Renal pelvis (tissue), 12 donors: Measurements from ENCODE around the gene DDX39B. TPM values are rescaled to one million over a fixed set of nuclear protein-coding genes. Genes with fewer than 3 reads are reported as not detected.
A peak's percentile ranks its signal among the peaks of the same experiment; 100 is the strongest.
"Not testable (repeated sequence)": the region's sequence is repeated elsewhere in the genome, so short reads cannot be mapped to it uniquely, and the experiment has no call there.

Source experiments
- DNase-seq: peaks from one replicate; pipeline ENCODE4 v3.0.0-alpha.2; 2013
- long read RNA-seq, 16 experiments: transcript quantifications; one replicate each; lab custom pipeline, GENCODE V29; 2026
- polyA plus RNA-seq, 3 donors: library from polyadenylated mRNA; unstranded; fragments of 120-200 nt; gene quantifications; one replicate each; pipeline ENCODE4 v1.2.1, GENCODE V29; 2013; ENCODE audit not compliant: insufficient read length in 3 of 3

DDX39B gene
- polyA plus RNA-seq = 100 to 1,000 TPM; 563 to 680 (median 632) TPM
- long read RNA-seq, donor 1, full-length matches to known transcripts = 114 of 172 reads
- long read RNA-seq, donor 1, partial matches to known transcripts = 58 of 172 reads
- long read RNA-seq, donor 1, other reads (novel, unspliced or antisense) = 0 of 172 reads
- long read RNA-seq, donor 2, full-length matches to known transcripts = 148 of 232 reads
- long read RNA-seq, donor 2, partial matches to known transcripts = 84 of 232 reads
- long read RNA-seq, donor 2, other reads (novel, unspliced or antisense) = 0 of 232 reads
- long read RNA-seq, donor 3, full-length matches to known transcripts = 94 of 180 reads
- long read RNA-seq, donor 3, partial matches to known transcripts = 86 of 180 reads
- long read RNA-seq, donor 3, other reads (novel, unspliced or antisense) = 0 of 180 reads
- long read RNA-seq, donor 4, full-length matches to known transcripts = 104 of 172 reads
- long read RNA-seq, donor 4, partial matches to known transcripts = 68 of 172 reads
- long read RNA-seq, donor 4, other reads (novel, unspliced or antisense) = 0 of 172 reads
- long read RNA-seq, donor 5, full-length matches to known transcripts = 52 of 75 reads
- long read RNA-seq, donor 5, partial matches to known transcripts = 23 of 75 reads
- long read RNA-seq, donor 5, other reads (novel, unspliced or antisense) = 0 of 75 reads
- long read RNA-seq, donor 6, full-length matches to known transcripts = 70 of 156 reads
- long read RNA-seq, donor 6, partial matches to known transcripts = 86 of 156 reads
- long read RNA-seq, donor 6, other reads (novel, unspliced or antisense) = 0 of 156 reads
- long read RNA-seq, donor 7, full-length matches to known transcripts = 78 of 149 reads
- long read RNA-seq, donor 7, partial matches to known transcripts = 71 of 149 reads
- long read RNA-seq, donor 7, other reads (novel, unspliced or antisense) = 0 of 149 reads
- long read RNA-seq, donor 8, full-length matches to known transcripts = 35 of 49 reads
- long read RNA-seq, donor 8, partial matches to known transcripts = 14 of 49 reads
- long read RNA-seq, donor 8, other reads (novel, unspliced or antisense) = 0 of 49 reads
- long read RNA-seq, donor 9, full-length matches to known transcripts = 116 of 227 reads
- long read RNA-seq, donor 9, partial matches to known transcripts = 101 of 227 reads
- long read RNA-seq, donor 9, other reads (novel, unspliced or antisense) = 10 of 227 reads
- long read RNA-seq, donor 10, full-length matches to known transcripts = 70 of 165 reads
- long read RNA-seq, donor 10, partial matches to known transcripts = 95 of 165 reads
- long read RNA-seq, donor 10, other reads (novel, unspliced or antisense) = 0 of 165 reads
- long read RNA-seq, donor 11, full-length matches to known transcripts = 57 of 111 reads
- long read RNA-seq, donor 11, partial matches to known transcripts = 54 of 111 reads
- long read RNA-seq, donor 11, other reads (novel, unspliced or antisense) = 0 of 111 reads
- long read RNA-seq, donor 12, full-length matches to known transcripts = 145 of 251 reads
- long read RNA-seq, donor 12, partial matches to known transcripts = 100 of 251 reads
- long read RNA-seq, donor 12, other reads (novel, unspliced or antisense) = 6 of 251 reads
- long read RNA-seq, donor 13, full-length matches to known transcripts = 59 of 154 reads
- long read RNA-seq, donor 13, partial matches to known transcripts = 95 of 154 reads
- long read RNA-seq, donor 13, other reads (novel, unspliced or antisense) = 0 of 154 reads
- long read RNA-seq, donor 14, full-length matches to known transcripts = 108 of 225 reads
- long read RNA-seq, donor 14, partial matches to known transcripts = 117 of 225 reads
- long read RNA-seq, donor 14, other reads (novel, unspliced or antisense) = 0 of 225 reads
- long read RNA-seq, donor 15, full-length matches to known transcripts = 91 of 232 reads
- long read RNA-seq, donor 15, partial matches to known transcripts = 141 of 232 reads
- long read RNA-seq, donor 15, other reads (novel, unspliced or antisense) = 0 of 232 reads
- long read RNA-seq, donor 16, full-length matches to known transcripts = 112 of 203 reads
- long read RNA-seq, donor 16, partial matches to known transcripts = 91 of 203 reads
- long read RNA-seq, donor 16, other reads (novel, unspliced or antisense) = 0 of 203 reads

DNA sequence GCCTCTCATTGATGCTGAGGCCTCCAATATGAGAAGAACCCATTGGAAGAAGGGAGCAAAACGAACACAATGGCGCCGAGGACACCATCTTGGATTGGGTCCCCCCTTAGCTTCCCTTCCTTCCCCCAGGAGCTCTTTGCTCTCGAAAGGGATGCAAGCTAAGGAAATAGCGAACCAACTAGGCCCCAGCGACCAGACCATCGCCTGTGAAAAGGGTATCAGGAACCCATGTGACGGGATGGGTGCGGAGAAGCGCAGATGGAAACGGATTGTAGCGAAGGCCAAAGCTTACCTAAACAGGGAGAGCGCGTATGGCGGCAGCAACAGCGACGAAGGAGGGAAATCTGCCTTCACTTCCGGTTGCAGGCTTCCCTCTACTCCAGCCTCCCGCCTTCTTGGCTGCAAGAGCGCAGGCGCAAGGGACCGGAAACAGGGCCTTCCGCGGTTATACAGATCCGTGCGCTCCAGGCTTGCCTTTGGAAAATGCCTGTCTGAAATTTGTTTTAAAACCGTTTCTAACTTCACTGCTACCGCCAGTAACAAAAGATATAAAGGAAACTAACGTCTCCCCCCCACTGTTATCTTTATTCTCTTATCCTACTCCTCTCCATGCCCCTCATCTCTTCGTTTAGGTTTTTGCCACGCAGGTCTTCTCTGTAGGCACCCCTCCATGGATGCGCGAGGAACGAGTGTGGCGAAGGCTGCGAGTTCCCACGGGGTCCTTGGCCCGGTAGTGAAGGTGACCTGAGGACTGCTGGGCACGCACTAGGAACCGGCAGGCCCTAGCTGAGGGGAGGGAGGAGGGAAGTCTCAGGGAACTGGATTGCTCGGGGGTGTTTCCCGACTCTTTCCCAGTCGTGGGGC is at the start of gene DDX39B:
Gene DDX39B, minus strand, starts transcription at position 346 of the 864 bp plus-strand sequence. CDS start 1,471 bp downstream, outside the sequence.
- peak; percentile 97 for DNase-seq

DNA sequence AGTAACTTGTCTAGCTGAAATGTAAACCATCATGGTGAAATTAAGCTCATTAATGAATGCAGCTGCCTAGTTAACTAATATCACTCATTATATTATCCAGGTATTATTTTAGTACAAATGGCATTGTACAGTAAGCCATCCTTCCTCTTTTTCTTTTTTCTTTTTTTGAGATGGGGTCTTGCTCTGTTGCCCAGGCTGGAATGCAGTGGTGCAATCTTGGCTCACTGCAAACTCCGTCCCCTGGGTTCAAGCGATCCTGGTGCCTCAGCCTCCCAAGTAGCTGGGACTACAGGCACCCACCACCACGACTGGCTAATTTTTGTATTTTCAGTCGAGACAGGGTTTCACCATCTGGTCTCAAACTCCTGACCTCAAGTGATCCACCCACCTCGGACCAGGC is 48.9 kb upstream of the DDX39B start:
- DNase-seq = not testable (repeated sequence)

DNA sequence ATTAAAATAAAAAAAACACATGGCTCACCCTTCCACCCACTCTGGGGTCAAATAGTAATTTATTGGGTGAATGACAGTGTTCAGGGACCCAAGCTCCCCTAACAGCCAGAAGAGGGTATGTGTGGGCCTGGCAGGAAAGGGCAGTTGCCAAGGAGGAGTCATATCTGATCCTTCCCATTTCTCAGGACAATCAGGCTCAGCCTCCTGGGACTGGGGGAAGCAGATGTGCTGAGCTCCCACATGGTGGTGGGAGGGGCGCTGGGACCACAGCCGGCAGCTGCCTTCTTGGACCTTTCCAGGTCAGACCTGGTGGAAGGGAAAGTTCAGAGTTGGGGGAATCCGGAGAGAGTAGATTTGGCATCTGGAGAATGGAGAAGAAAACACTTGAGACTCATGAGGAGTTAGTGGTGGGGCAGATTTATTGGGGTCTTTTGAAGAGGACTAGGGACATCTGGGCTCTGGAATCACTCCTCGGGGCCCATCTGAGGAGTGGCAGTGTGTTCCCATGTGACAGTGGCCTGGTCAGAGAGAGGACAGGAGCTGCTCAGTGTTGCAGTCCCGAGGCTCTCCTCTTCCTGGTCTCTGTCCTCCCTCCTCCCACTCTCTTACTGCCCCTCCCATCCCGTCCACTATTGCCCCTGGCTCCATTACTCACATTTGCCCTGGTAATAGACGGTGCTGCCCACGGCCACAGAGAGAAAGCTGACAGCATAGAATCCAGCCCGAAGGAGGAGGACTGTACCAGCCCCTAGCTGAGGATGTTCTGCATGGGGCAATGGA is 47.3 kb upstream of the DDX39B start:
- no peak for DNase-seq

DNA sequence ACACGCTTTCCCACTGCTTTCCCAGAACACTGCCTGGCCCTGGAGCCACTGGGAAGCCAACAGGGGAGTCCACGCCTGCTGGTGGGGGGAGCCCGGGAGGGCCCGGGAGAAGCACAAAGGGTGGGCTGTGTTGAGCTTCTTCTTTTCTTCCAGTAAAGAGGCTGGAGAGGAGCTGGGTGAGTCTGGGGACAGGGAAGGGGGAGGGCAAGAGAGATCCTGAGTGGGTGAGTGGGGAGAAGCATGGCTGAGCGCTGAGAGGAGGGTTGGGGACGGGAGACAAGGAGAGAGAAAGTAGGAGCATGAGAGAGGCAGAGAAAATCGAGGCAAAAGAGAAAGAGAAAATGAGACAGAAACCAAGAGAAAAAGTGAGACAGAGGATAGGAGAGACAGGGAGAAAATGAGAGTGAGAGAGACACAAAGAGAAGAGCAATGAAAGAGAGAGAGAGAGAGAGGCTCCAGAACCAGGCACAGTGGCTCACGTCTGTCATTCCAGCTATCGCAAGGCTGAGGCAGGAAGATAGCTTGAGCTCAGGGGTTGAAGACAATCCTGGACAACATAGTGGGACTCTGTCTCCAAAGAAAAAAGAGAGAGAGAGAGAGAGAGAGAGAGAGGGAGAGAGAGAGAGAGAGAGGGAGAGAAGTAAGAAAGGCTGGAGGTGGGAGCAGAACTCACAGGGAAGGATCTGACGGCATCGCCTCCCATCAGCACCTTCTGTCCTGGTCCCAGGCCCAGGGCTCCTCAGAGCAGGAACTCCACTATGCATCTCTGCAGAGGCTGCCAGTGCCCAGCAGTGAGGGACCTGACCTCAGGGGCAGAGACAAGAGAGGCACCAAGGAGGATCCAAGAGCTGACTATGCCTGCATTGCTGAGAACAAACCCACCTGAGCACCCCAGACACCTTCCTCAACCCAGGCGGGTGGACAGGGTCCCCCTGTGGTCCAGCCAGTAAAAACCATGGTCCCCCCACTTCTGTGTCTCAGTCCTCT is 46.3 kb upstream of the DDX39B start:
- DNase-seq = no peak

DNA sequence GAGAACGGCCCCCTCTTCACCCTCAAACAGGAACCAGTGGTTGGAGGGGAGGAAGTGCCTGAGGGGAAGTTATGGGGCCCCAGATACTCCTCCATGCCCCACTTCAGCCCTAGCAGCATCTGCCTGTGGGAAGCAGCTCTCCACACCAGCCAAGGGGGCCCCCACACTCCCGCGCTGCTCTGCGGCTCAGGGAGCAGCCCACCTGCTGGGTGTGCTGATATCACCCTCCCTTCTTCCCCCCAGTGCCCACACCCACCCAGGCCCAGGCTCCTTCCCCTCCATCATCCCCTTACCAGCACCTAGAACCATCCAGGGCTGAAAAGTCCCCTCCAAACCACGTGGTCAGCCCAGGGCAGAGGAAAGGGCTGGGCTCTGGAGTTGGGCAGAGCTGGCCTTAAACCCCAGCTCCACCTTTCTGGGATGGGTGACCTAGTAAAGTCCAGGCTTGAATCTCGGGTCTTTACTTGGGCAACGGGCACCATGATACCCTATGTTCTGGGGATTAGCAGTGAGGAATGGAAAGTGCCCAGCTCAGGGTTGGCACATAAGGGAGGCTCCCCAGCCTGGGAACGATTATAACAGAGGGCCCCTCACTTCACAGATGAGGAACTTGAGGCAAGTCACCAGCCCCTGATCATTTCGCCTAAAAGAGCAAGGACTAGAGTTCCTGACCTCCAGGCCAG is 44.9 kb upstream of the DDX39B start:
- DNase-seq = no peak

DNA sequence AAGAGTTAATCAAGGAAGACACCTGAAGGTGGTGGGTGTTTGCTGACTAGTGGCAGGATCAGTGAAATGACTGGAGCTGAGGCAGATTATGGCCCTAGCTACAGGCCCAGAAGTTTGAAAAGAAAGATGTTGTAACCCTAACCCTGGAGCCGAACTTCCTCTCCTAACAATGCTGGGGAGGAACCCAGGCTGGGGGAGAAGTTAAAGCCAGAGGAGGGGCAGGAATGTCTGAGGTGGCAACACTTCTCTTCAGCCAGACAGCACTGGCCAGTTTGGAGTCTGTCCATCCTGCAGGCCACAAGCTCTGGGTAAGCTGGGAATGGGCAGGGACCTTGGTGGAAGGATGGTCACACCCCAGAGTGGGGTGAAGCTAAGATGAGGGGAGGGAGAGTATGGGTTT is 44.2 kb upstream of the DDX39B start, which contains the start of gene LST1:
Gene LST1, plus strand, starts transcription at position 270 of the 400 bp plus-strand sequence. CDS start 1,023 bp downstream, outside the sequence.
- DNase-seq = no peak

DNA sequence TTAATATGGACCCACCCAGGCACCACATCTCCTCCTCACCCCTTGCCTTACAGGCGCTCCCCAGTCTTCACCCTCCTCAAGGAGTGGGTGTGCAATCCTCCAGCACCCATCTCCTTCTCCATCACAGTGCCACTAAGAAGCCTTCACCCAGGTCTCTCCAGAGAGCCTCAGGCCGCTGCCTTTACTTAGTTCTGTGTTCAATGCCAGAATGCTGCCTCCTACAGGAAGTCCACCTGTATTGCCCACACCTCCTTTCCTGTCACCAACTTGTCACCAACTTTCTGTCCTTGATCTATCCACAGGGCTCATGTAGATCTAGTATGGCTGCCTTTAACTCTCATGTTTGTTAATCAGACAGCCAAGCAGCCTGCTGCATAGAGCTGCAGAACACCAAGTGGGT is 43.7 kb upstream of the DDX39B start:
- DNase-seq = no peak

DNA sequence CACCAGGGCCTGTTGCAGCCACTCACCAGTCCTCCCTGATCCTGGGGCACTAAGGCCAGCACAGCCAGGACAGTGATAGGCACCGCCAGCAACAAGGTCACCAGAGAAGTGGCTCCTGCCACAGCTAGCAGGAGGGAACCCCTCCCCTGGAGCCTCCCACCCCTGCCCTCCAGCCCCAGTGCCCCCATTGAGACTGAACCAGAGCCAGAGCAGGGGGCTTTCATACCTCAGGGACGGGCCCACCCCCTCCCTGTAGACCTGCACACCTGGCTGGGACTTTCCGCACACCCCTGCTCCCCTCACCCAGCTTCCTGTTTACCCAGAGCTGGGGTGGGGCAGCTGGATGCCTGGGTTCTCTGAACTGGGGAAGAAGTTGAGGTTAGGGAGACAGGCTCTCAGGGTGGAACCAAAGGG is 40.4 kb upstream of the DDX39B start, which contains the start of gene LTB:
Gene LTB, minus strand, starts transcription at position 195 of the 414 bp plus-strand sequence. Its CDS starts 7 bp downstream, at position 188.
- DNase-seq = no peak

DNA sequence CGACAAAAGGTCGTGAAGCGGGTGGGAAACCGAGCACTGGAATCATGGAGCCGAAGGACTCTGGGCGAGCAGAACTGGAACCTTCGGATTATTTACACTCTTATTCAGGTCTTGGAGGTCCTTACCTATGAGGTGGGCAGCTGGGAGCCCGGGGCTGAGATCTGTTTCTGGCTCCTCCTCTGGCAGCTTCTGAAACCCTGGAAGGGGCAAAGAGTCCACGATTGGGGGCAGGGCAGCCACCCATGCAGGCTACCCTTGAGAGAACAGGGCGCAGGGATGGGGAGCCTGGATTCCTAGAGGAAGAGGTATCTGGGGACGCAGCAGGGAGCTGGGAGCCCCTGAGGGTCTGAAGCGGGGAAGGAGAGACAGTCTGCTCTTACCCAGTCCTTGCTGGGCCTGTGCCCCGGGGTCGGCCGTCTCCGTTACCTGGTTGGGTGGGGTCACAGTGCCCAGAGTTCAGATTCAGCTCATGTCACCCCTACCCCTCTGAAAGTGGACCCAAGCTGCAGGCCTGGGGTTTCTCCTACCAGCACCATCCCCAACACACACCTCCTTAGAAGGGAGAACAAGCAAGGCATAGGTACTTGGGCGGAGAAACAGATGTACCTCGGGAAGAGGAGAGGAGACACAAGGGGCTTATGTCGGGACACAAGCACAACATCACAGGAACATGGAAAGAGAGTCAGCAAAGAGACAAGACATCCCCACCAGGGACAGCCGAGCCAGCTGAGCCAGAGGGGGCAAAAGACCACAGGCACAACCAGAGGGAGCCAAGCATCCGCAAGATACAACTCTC is 39.8 kb upstream of the DDX39B start:
- no peak for DNase-seq

DNA sequence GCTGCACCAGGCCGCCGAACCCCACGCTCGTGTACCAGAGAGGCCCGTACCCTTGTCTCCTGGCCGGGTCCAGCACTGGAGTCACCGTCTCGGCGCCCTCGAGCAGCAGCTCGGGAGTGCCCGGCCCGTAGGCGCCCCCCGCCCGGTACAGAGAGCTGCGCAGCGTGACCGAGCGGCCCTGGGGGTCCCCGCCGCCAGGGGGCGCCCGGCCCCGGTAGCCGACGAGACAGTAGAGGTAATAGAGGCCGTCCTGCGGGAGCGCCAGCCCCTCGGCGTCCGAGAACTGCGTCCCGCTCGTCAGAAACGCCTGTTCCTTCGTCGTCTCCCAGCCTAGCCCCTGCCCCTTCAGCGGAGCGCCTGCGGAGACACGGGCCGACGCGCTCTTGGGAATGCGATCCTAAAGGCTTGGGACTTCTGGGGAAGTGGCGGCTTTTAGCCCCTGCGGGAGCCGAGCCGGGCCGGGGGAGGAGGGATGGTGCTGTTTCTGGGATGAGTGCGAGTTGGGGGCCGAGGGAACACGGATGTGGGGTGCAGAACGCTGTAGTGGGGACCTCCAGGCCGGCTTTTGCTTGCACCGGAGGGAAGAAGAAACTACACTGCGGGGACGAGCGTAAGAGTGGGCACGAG is 39.1 kb upstream of the DDX39B start:
- peak; percentile 85 for DNase-seq

DNA sequence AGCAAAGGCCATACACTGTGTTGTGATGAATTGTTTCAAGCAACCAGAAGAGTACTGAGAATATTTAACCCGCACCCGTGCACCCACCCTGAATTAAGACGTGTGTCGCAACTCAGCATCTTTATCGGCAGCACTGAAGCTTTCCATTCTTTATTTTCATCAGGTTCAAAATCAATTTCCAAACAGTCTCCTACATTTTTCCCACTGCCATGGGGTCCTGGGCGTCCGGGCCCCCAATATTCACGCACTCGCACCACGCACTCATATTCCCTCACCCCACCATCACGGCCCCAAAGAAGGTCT is 38.6 kb upstream of the DDX39B start:
- DNase-seq = no peak

DNA sequence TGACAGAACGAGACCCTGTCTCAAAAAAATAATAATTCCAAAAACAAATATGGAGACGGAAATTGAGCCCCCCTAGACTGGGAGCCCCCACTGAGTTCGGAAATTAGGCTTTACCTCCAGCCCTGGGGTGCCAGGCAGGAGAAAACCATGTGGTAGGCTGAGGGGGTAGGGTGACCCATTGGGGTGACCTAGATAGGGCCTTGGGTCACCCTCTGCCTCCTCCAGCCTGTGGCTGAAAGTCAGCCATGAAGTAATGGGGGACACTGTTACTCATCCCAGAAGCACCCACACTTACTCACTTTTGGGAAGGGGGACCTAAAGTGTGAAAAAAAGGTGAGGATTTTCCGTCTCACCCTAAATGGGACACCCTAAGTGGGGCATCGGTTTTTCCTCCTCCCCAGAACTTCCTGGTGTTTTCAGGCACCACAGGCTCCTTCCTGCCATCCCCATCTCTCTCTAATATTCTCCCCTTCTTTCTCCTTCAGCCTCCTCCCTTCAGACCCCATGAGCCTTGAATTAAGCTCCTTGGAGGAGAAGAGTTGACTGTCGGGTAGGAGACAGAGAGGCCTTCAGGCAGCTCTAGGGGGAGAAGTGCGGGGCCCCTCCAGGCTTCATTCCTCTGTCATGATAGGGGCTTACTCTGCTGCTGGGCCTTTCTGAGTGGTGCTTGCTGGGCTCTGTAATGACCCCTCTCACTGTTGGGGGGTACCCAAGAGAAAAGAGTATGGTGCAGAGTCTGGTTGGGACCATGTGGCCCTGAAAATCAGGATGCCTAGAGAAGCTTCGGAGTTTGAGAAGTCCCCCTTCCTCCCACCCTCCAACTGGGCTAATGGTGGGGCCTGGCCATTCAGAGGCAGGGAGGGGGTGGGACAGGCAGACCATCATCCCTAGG is 38.0 kb upstream of the DDX39B start:
- DNase-seq = no peak

DNA sequence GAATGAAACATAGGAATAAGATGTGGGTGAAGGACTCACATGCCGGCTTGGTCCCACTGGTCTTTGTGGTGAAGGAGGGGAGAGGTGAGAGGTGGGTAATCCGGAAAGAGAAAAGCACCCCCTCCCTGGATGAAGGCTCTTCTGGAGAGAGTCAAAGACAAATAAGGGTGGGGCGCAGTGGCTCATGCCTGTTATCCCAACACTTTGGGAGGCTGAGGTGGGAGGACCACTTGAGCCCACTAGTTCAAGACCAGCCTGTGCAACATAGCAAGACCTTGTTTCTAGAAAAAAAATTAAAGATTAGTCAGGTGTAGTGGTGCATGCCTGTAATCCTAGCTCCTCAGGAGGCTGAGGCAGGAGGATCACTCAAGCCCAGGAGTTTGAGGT is 37.3 kb upstream of the DDX39B start:
- no peak for DNase-seq
